ENCODE data around the gene PLCH1.

PLCH1 gene

GRCh38 chr3:155465664-155466063, 279.2 kb downstream of the PLCH1 start:
- DNase-seq (ENCODE audit: low read depth), result no peak

GRCh38 chr3:155462672-155463071, 282.2 kb downstream of the PLCH1 start:
- no peak for DNase-seq (ENCODE audit: low read depth)

GRCh38 chr3:155457591-155457990, 287.3 kb downstream of the PLCH1 start:
- DNase-seq (ENCODE audit: low read depth), result no peak

GRCh38 chr3:155455765-155456164, 289.1 kb downstream of the PLCH1 start:
- no peak for DNase-seq (ENCODE audit: low read depth)

- DNase-seq (ENCODE audit: low read depth), result no peak
Measured at GRCh38 chr3:155453512-155453911, 291.4 kb downstream of the PLCH1 start.

GRCh38 chr3:155449613-155450267, 295.1 kb downstream of the PLCH1 start:
- DNase-seq (ENCODE audit: low read depth), result no peak

- DNase-seq (ENCODE audit: low read depth), result no peak
Measured at GRCh38 chr3:155448531-155448930, 296.3 kb downstream of the PLCH1 start.

GRCh38 chr3:155446366-155446765, 298.5 kb downstream of the PLCH1 start:
- DNase-seq (ENCODE audit: low read depth), result no peak

GRCh38 chr3:155444771-155445170, 300.1 kb downstream of the PLCH1 start:
- no peak for DNase-seq (ENCODE audit: low read depth)

GRCh38 chr3:155443815-155444214, 301.1 kb downstream of the PLCH1 start:
- DNase-seq (ENCODE audit: low read depth), result no peak

- DNase-seq (ENCODE audit: low read depth), result no peak
Measured at GRCh38 chr3:155442072-155442471, 302.8 kb downstream of the PLCH1 start.

- DNase-seq (ENCODE audit: low read depth), result no peak
Measured at GRCh38 chr3:155441506-155441905, 303.4 kb downstream of the PLCH1 start.

- no peak for DNase-seq (ENCODE audit: low read depth)
Measured at GRCh38 chr3:155441026-155441425, 303.8 kb downstream of the PLCH1 start.

GRCh38 chr3:155435821-155436220, 309.1 kb downstream of the PLCH1 start:
- no peak for DNase-seq (ENCODE audit: low read depth)

GRCh38 chr3:155431856-155432570, 312.9 kb downstream of the PLCH1 start:
- DNase-seq (ENCODE audit: low read depth), result no peak

GRCh38 chr3:155428563-155428962, 316.3 kb downstream of the PLCH1 start:
- no peak for DNase-seq (ENCODE audit: low read depth)

- no peak for DNase-seq (ENCODE audit: low read depth)
Measured at GRCh38 chr3:155426524-155427230, 318.2 kb downstream of the PLCH1 start.

GRCh38 chr3:155425396-155425795, 319.5 kb downstream of the PLCH1 start:
- DNase-seq (ENCODE audit: low read depth), result no peak

GRCh38 chr3:155424323-155424710, 320.6 kb downstream of the PLCH1 start:
- DNase-seq (ENCODE audit: low read depth), result no peak

- DNase-seq (ENCODE audit: low read depth), result no peak
Measured at GRCh38 chr3:155423526-155424322, 321.1 kb downstream of the PLCH1 start.

- no peak for DNase-seq (ENCODE audit: low read depth)
Measured at GRCh38 chr3:155420881-155421486, 323.9 kb downstream of the PLCH1 start.

GRCh38 chr3:155420406-155420805, 324.5 kb downstream of the PLCH1 start:
- DNase-seq (ENCODE audit: low read depth), result no peak
